NCI-H748 treated with DMSO at 0.1 percent for 48 hours (cell line): ENCODE measurements around the gene VPS13A.

ENCODE experiments used
- DNase-seq: peaks from one replicate; lab custom pipeline; 2025; lab: John Stamatoyannopoulos, UW

VPS13A gene

GRCh38 chr9:77177143-77177893, at the start of gene VPS13A:
Gene VPS13A, plus strand, starts transcription at chr9:77177534. Its CDS starts 171 bp downstream, at chr9:77177705.
- DNase-seq: peak; percentile 96

GRCh38 chr9:77128125-77128789, 49.1 kb upstream of the VPS13A start:
- no peak for DNase-seq

GRCh38 chr9:77131399-77131798, 45.9 kb upstream of the VPS13A start:
- no peak for DNase-seq

DNA sequence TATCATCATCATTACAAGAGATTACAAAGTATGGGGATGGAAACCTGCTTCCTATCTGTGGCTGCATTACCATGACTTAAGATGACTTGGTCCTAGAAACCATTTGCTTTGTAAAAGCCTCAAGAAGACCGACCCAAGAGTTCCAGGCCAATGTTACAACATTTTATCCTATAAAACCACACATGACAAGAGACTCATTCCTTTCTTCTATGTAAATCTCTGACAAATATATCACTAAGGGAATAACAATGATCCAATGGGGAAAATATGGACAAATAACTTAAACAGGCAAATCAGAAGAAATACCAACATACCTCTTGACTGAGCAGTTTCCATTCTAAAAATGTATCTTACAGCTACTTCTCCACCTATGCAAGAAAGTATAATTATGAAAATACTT, 44.3 kb upstream of the VPS13A start:
- DNase-seq: no peak

- DNase-seq: no peak
Observed at GRCh38 chr9:77142366-77142765, 35.0 kb upstream of the VPS13A start.

GRCh38 chr9:77149879-77150278, 27.5 kb upstream of the VPS13A start:
- DNase-seq: no peak

DNA sequence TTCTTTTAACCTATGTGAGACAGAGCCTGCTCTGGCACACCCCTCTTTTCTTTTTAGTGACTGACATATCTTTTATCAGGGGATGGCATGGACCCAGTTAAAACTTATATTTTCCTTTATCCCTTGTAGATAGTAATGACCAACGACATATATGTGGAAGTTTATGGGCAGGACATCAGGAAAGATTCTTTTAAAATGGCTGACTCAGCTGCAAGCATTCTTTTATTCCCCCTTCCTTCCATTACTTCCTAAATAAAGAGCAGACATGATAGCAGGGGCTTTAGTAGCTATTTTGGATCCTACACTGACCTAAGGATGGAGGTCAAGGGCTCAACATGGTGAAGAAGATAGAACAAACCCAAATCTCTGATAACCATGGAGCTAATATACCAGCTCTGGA, 25.0 kb upstream of the VPS13A start:
- no peak for DNase-seq

DNA sequence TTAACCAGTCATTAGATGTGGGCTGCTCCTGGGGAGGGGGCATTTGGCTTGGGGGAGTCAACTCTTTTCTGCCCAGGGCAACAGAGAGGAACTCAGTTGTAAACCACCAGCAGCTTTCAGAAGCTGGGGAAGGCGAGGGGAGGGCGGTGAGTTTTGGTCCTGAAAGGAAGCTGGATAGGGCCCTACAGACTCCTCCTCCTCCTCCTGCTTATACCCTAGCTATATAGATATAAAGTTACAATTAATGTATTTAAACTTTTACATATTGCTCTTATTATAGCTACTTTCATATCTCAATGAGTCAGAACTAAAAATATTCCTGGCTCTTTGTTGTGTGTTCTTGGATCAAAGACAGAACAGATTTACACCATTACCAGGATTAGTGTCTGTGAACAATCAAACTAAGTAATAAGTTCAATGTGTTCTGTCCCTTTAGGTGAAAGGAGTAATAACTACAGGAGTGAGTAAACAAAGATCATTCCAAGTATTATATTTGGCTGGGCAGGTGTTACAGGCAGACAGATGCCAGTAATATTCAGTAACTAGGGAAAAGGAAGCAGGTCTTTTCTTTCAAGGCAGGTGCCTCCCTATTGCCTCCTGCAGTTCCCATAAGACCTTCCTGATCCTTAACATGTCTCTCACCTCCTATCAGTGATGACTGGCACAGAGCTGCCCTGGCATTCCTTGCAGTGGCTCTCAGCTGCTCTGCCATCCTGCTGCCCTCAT, 20.5 kb upstream of the VPS13A start:
- no peak for DNase-seq

- no peak for DNase-seq
Observed at GRCh38 chr9:77158772-77159513, 18.4 kb upstream of the VPS13A start.

GRCh38 chr9:77161191-77161590, 16.1 kb upstream of the VPS13A start:
- DNase-seq: no peak

DNA sequence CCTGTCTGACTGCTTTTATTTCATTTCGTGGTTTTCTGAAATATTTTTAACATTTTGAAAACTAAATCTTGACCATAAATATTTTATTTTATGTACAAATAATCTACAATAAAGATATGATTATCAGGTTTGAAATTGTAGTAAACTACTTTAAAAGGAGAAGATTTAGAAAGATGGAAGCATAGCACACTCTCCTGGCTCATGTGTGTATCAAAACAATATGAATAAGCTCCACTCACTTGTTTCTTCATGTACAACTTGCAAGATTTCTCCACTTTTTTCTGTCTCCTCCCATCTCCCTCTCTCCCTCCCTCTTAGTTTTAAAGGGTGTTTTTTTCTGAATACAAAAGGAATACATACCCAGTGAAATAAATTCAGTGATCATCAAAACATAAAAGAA, 15.4 kb upstream of the VPS13A start:
- DNase-seq: no peak

- DNase-seq: no peak
Observed at GRCh38 chr9:77162366-77162765, 15.0 kb upstream of the VPS13A start.

- DNase-seq: no peak
Observed at GRCh38 chr9:77163884-77164283, 13.4 kb upstream of the VPS13A start.

DNA sequence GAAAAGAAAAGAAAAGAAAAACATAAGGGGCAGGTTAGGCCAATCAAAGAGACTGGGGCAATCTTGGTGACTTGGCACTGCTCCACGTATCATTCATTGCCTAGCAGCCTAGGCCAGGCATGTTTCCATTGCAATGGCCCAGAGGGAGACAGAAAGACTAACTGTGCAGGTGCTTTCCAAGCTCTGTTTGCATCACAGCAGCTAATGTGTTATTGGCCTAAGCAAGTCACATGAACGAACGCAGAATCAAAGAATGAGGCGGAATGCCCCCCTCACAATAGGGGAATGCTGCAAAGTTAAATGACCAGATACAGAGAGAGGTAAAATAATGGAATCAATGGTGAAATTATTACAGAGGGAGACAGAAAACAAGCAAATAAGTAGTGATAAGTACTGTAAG, 11.1 kb upstream of the VPS13A start:
- no peak for DNase-seq

- DNase-seq: peak; percentile 91
Observed at GRCh38 chr9:77170991-77171699, 6.2 kb upstream of the VPS13A start.

GRCh38 chr9:77175151-77175550, 2.2 kb upstream of the VPS13A start:
- no peak for DNase-seq

DNA sequence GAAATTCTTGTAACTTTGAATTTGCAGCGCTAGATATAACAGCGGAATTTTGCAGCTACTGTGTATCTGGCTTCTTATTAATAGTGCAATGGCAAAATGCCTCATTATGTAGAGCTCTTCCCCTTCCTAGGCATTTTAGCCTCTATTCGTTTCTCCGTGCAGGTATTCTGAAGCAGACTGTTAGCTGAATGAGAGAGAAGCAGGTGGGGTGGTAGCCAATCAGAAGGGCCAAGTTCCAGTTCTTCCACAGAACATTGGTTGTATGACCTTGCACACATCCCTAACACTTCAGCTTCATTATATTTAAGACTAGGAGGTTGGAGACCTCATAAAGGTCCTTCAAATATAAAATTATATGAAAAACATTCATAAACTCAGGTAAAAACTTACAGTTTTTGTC, 1.2 kb upstream of the VPS13A start:
- DNase-seq: no peak

- DNase-seq: no peak
Observed at GRCh38 chr9:77176686-77177142, 620 bp upstream of the VPS13A start.

GRCh38 chr9:77177894-77178794, 810 bp downstream of the VPS13A start:
- DNase-seq: peak; percentile 57

DNA sequence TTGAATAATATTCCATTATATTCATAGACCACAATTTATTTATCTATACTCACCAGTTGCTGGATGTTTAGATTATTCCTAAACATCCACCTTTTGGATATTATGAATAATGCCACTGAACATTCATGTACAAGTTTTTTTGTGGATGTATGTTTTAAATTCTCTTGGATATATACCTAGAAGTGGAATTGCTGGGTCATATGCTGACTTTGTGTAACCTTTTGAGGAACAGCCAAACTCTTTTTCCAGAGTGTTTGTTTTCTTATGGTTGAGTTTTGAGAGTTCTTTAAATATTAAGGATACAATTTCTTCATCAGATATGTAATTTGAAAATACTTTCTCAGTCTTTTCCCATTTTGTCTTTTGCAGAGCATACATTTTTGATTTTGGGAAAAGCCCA, 2.7 kb downstream of the VPS13A start:
- no peak for DNase-seq

DNA sequence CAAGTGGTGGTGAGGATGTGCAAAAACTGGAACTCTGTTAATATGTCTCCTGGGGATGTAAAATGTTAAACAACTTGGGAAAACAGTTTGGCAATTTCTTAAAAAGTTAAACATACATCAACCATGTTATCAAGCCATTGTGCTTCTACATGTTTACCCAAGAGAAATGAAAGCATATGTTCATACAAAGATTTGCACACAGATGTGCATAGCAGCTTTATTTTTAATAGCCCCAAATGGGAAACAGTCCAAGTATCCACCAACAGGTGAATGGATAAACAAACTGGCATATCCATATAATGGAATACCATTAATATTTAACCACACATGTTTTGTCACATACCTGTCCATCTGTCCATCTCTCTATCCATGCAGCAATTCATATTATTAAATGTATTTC, 6.2 kb downstream of the VPS13A start:
- DNase-seq: no peak
